Thymus (tissue), 11 donors: ENCODE measurements around the gene ZC3HAV1L. TPM values are rescaled to one million over a fixed set of nuclear protein-coding genes. Genes with fewer than 3 reads are reported as not detected.

ENCODE experiments used
- DNase-seq, 9 donors: peaks; one replicate each; pipeline ENCODE4 v3.0.0-alpha.2; 2013; ENCODE audit warnings: low spot score in 9 of 9, low read depth in 6 of 9, missing footprints in 1 of 9
- H3K27ac ChIP-seq, 2 donors: one replicate each; pipeline ENCODE4 v1.5.1; 2013; ENCODE audit warnings: control low read depth in 1 of 2, low read depth in 1 of 2, low read length in 1 of 2, mild to moderate bottlenecking in 1 of 2, moderate library complexity in 1 of 2
- H3K27me3 ChIP-seq, 2 donors: one replicate each; pipeline ENCODE4 v1.5.1; 2013; ENCODE audit warnings: low read length in 1 of 2; ENCODE audit not compliant: control insufficient read depth in 2 of 2, insufficient read depth in 1 of 2
- H3K36me3 ChIP-seq, 2 donors: one replicate each; pipeline ENCODE4 v1.5.1; 2013; ENCODE audit warnings: low read length in 1 of 2, mild to moderate bottlenecking in 1 of 2, moderate library complexity in 1 of 2; ENCODE audit not compliant: control insufficient read depth in 2 of 2, insufficient read depth in 2 of 2
- H3K4me1 ChIP-seq, 2 donors: one replicate each; pipeline ENCODE4 v1.5.1; 2013; ENCODE audit warnings: low read length in 2 of 2; ENCODE audit not compliant: control insufficient read depth in 2 of 2, insufficient read depth in 2 of 2
- H3K4me3 ChIP-seq, 2 donors: one replicate each; pipeline ENCODE4 v1.5.1; 2013; ENCODE audit warnings: low read length in 2 of 2, control low read depth in 1 of 2, mild to moderate bottlenecking in 1 of 2
- H3K9me3 ChIP-seq, 2 donors: one replicate each; pipeline ENCODE4 v1.5.1; 2013; ENCODE audit warnings: low read length in 1 of 2, mild to moderate bottlenecking in 1 of 2; ENCODE audit not compliant: control insufficient read depth in 2 of 2, insufficient read depth in 1 of 2
- WGBS: extraction: QIAGEN DNeasy Blood & Tissue Kit; methylation state at CpG from one replicate; pipeline ENCODE4 v1.1.7; 2013; 5-methylcytosine and 5-hydroxymethylcytosine counted together
- polyA plus RNA-seq: library from polyadenylated mRNA; stranded (reverse); fragments of 200-250 nt; gene quantifications from one replicate; pipeline ENCODE4 v1.2.3, GENCODE V29; 2013
- total RNA-seq: library from RNA; stranded (reverse); fragments of 120-200 nt; gene quantifications from one replicate; pipeline ENCODE4 v1.2.4, GENCODE V29; 2013
- donor health status: healthy.

ZC3HAV1L gene
- total and polyA plus RNA-seq, 2 donors: 0.50 to 4.5 TPM

DNA sequence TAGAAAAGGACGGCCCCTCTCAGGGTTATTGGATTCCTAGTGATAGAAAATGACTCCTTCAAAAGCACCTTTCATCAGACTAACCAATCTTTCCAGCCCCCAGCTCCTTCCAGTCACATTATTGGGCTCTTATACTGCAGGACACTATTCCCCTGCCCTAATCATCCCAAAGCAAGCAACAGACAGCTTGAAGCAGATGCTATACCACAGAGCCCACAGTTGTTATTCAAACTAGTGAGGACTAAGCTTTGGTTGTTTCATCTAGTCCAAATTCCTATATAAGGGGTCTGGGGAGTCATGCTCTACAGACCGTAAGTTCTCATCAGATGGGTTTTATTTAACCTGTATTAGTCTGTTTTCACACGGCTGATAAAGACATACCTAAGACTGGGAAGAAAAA lies 24.5 kb downstream of the ZC3HAV1L start:
- Histone ChIP-seq H3K4me3 (no peak overlapping the region), H3K27me3 (no peaks in the 10 kb centered on the region), H3K36me3 (no peaks in the 10 kb centered on the region), H3K9me3 (peaks cover 0 to 2% of the 10 kb centered on the region in 2 donors), H3K4me1 (no peaks in the 10 kb centered on the region), H3K27ac (no peak overlapping the region)
- WGBS: 96% methylated on average over 3 of the region's 3 CpGs
- no peak for DNase-seq

- Histone ChIP-seq H3K9me3 (peaks cover 2 to 3% of the 10 kb centered on the region in 2 donors), H3K27ac (no peak overlapping the region), H3K36me3 (no peaks in the 10 kb centered on the region), H3K4me3 (no peak overlapping the region), H3K4me1 (no peaks in the 10 kb centered on the region), H3K27me3 (no peaks in the 10 kb centered on the region)
- DNase-seq: peak in 1 of 9 donors; percentile 12
Observed at GRCh38 chr7:139004321-139005090, 31.3 kb downstream of the ZC3HAV1L start.

DNA sequence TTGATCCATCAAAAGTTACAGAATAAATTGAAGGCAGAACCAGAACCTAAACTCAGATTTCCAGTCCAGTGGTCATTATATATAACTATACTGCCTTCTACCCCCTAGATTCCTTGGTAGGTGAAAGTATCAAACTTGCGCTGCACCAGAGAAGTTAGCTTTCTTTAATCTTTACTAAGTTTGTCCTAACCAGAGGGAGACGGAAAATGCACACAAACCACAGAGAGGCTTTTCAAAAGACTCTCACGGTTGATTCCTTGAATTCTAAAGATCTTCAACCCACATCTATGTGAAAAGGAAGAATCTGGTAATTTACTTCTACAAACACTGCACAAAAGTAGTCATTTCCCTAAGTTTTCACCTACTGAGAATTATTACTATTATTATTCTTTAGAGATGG lies 36.4 kb downstream of the ZC3HAV1L start:
- 6% methylated on average over 3 of the region's 3 CpGs for WGBS
- H3K27me3 ChIP-seq: no peaks in the 10 kb centered on the region
- no peak overlapping the region for H3K4me3 ChIP-seq
- H3K27ac ChIP-seq: no peak overlapping the region
- H3K4me1 ChIP-seq: peaks cover 0 to 5% of the 10 kb centered on the region in 2 donors
- peaks cover 0 to 3% of the 10 kb centered on the region in 2 donors for H3K9me3 ChIP-seq
- peak in 2 of 9 donors; percentile 11 to 53 for DNase-seq
- no peaks in the 10 kb centered on the region for H3K36me3 ChIP-seq

GRCh38 chr7:138992052-138992531 lies 43.8 kb downstream of the ZC3HAV1L start:
- H3K4me3 ChIP-seq: no peak overlapping the region
- H3K36me3 ChIP-seq: no peaks in the 10 kb centered on the region
- no peaks in the 10 kb centered on the region for H3K27me3 ChIP-seq
- no peaks in the 10 kb centered on the region for H3K9me3 ChIP-seq
- 93% methylated on average over 8 of the region's 8 CpGs for WGBS
- no peak for DNase-seq
- H3K27ac ChIP-seq: no peak overlapping the region
- H3K4me1 ChIP-seq: no peaks in the 10 kb centered on the region

- H3K27ac ChIP-seq: no peak overlapping the region
- H3K36me3 ChIP-seq: no peaks in the 10 kb centered on the region
- no peaks in the 10 kb centered on the region for H3K9me3 ChIP-seq
- H3K27me3 ChIP-seq: peaks cover 5 to 14% of the 10 kb centered on the region in 2 donors
- DNase-seq: no peak
- no peak overlapping the region for H3K4me3 ChIP-seq
- WGBS: 100% methylated on average over 1 of the region's 1 CpG
- no peaks in the 10 kb centered on the region for H3K4me1 ChIP-seq
Observed at GRCh38 chr7:138987686-138988085, 48.2 kb downstream of the ZC3HAV1L start.

DNA sequence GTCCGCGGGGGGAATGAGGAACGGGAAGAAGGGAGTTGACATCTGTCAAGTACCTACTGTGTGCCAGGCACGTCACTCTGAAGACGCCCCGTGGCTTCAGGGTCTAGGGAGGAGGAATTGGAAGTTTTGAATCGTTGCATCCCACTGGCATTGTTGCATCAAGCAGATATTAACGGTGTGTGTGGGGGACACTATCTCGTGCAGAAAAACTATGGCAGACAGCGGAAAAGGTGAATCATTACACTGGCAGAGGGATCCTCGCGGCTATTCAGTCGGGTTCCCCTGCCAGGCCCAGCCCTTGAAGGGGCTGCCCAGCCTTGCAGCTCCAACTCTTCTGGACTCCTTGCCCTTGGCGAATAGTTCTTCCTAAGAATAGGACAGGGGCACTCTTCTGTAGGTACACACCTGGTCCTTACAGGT lies 53.6 kb downstream of the ZC3HAV1L start:
- H3K9me3 ChIP-seq: peaks cover 0 to 3% of the 10 kb centered on the region in 2 donors
- H3K4me1 ChIP-seq: peaks cover 0 to 11% of the 10 kb centered on the region in 2 donors
- H3K36me3 ChIP-seq: no peaks in the 10 kb centered on the region
- H3K4me3 ChIP-seq: peak overlapping the region in 1 of 2 donors; percentile 78
- no peak for DNase-seq
- H3K27me3 ChIP-seq: peaks cover 38 to 54% of the 10 kb centered on the region in 2 donors
- H3K27ac ChIP-seq: no peak overlapping the region
- 59% methylated on average over 14 of the region's 14 CpGs for WGBS

- DNase-seq: peak in 3 of 9 donors; percentile 25 to 45 (median 35)
- Histone ChIP-seq H3K4me1 (peaks cover 0 to 11% of the 10 kb centered on the region in 2 donors), H3K36me3 (no peaks in the 10 kb centered on the region), H3K27me3 (peaks cover 38 to 54% of the 10 kb centered on the region in 2 donors), H3K27ac (peak within 1 kb of the TSS in 1 of 2 donors; percentile 11), H3K4me3 (peak within 1 kb of the TSS; percentile 52 to 78), H3K9me3 (peaks cover 0 to 3% of the 10 kb centered on the region in 2 donors)
- WGBS: 2% methylated on average over 105 of the region's 105 CpGs
Observed at GRCh38 chr7:138981332-138982203, 54.3 kb downstream of the ZC3HAV1L start, which contains the start of gene KIAA1549. KIAA1549 (minus strand) TSS chr7:138981389; CDS start chr7:138981269, 120 bp downstream.

DNA sequence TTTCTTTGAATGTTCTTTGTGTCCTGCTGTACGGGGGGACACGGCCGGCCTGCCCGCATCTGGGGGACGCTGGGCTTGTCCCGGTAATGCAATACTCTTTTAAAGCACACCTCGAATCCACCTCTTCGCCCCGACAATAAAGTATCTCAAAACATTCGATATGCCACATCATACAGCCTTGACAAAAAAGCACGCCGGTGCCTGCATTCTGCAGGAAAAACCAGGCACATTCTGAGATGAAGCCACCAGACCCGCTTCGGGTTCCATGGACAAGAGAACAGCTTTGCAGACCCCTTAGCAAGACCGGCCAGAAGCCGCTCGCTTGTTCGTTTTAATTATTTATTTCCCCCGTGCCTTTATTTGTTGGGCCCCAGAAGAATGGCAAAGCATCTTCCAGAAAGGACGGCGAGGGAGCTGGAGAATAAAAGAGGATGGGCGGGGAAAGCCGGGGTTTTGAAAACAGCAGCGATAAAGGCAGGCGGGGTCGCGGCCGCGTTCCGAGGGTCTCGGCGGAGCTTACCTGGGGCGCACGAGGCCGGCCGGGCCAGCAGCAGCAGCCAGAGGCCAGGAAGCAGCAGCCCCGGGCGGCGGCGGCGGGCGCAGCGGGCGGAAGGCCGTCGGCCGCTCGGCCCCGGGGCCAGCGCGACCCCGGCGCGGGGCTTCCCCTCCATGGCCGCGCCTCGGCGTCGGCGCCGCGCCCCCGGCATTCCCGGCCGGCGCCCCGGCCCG lies 55.1 kb downstream of the ZC3HAV1L start:
- Histone ChIP-seq H3K4me1 (peaks cover 0 to 11% of the 10 kb centered on the region in 2 donors), H3K27me3 (peaks cover 38 to 54% of the 10 kb centered on the region in 2 donors), H3K4me3 (peak overlapping the region; percentile 52 to 78), H3K9me3 (peaks cover 0 to 3% of the 10 kb centered on the region in 2 donors), H3K36me3 (no peaks in the 10 kb centered on the region), H3K27ac (no peak overlapping the region)
- peak in 2 of 9 donors; percentile 7 to 31 for DNase-seq
- 1% methylated on average over 68 of the region's 68 CpGs for WGBS
